T-cell (primary cell): ENCODE data around the gene PDE8B. TPM values are rescaled to one million over a fixed set of nuclear protein-coding genes. Genes with fewer than 3 reads are reported as not detected.

Experiments
- ATAC-seq, 4 experiments: fragments of 200-7000 bp in 3 of 4; fragments of 150-1000 bp in 1 of 4; cut with Tn5 transposase; replicated peaks in 1 of 4; 1 replicate in 3 of 4; 2 replicates in 1 of 4; pipeline ENCODE4 v1.10.0; 2021; ENCODE audit warnings: moderate library complexity in 3 of 4, mild to moderate bottlenecking in 2 of 4, moderate number of reproducible peaks in 1 of 4
- CTCF ChIA-PET, 2 donors: fragments of 300-600 bp; sonication (Branson Sonifier 250); formaldehyde crosslinking; loops; one replicate each; lab custom pipeline; 2022; ENCODE audit warnings: antibody characterized with exemption in 2 of 2; lab: Charles Lee
- POLR2A ChIA-PET, 2 donors: fragments of 300-600 bp; sonication (Branson Sonifier 250); formaldehyde crosslinking; loops; one replicate each; lab custom pipeline; 2022; ENCODE audit warnings: antibody characterized with exemption in 2 of 2; lab: Charles Lee
- DNase-seq, 35 experiments: peaks; one replicate each; pipeline versions ENCODE4 v3.0.0 to v3.0.0-alpha.2; 2013 to 2023
- H3K27ac ChIP-seq: one replicate; pipeline ENCODE4 v1.5.1; 2013; ENCODE audit warnings: low read length
- H3K27me3 ChIP-seq, 2 experiments: replicated peaks in 1 of 2; 1 replicate in 1 of 2; 2 replicates in 1 of 2; pipeline versions ENCODE4 v1.6.1 to v1.7.0; 2013; ENCODE audit warnings: low read length in 1 of 2, mixed read lengths in 1 of 2; ENCODE audit not compliant: control insufficient read depth in 2 of 2, insufficient read depth in 2 of 2; ENCODE audit errors: extremely low read depth in 1 of 2
- H3K36me3 ChIP-seq, 2 donors: 1 replicate in 1 of 2; 2 replicates in 1 of 2; pipeline versions ENCODE4 v1.6.1 to v1.7.0; 2013; ENCODE audit warnings: low read length in 1 of 2; ENCODE audit not compliant: control insufficient read depth in 2 of 2, insufficient read depth in 1 of 2; ENCODE audit errors: extremely low read depth in 1 of 2
- H3K4me1 ChIP-seq, 2 experiments: 1 replicate in 1 of 2; 2 replicates in 1 of 2; pipeline versions ENCODE4 v1.6.1 to v1.7.0; 2013; ENCODE audit warnings: low read length in 2 of 2, mixed read lengths in 1 of 2; ENCODE audit not compliant: insufficient read depth in 2 of 2, control insufficient read depth in 1 of 2; ENCODE audit errors: extremely low read depth in 1 of 2
- H3K4me3 ChIP-seq, 2 donors: 1 replicate in 1 of 2; 2 replicates in 1 of 2; pipeline versions ENCODE4 v1.5.1 to v1.7.0; 2013; ENCODE audit warnings: mild to moderate bottlenecking in 2 of 2, low read length in 1 of 2, moderate library complexity in 1 of 2; ENCODE audit not compliant: control insufficient read depth in 1 of 2; ENCODE audit errors: extremely low read depth in 1 of 2
- H3K9me3 ChIP-seq: 2 replicates; pipeline ENCODE4 v1.7.0; 2013
- H3K27ac Mint-ChIP-seq, 2 donors: one replicate each; pipeline ENCODE4 v1.8.0; 2020 to 2021; ENCODE audit warnings: mild to moderate bottlenecking in 2 of 2, mixed read lengths in 2 of 2
- H3K27me3 Mint-ChIP-seq, 2 donors: one replicate each; pipeline ENCODE4 v1.8.0; 2021 to 2022; ENCODE audit warnings: mixed read lengths in 2 of 2
- H3K36me3 Mint-ChIP-seq: one replicate; pipeline ENCODE4 v1.8.0; 2021; ENCODE audit warnings: mixed read lengths
- H3K4me1 Mint-ChIP-seq, 3 donors: one replicate each; pipeline ENCODE4 v1.8.0; 2020 to 2022; ENCODE audit warnings: mixed read lengths in 3 of 3, mild to moderate bottlenecking in 1 of 3
- H3K4me3 Mint-ChIP-seq, 3 donors: one replicate each; pipeline ENCODE4 v1.8.0; 2020 to 2022; ENCODE audit warnings: mild to moderate bottlenecking in 3 of 3, mixed read lengths in 3 of 3, moderate library complexity in 3 of 3
- H3K9me3 Mint-ChIP-seq, 3 donors: one replicate each; pipeline ENCODE4 v1.8.0; 2020 to 2022; ENCODE audit warnings: mixed read lengths in 3 of 3
- WGBS: methylation state at CpG from one replicate; pipeline ENCODE4 v1.1.5; 2013; ENCODE audit warnings: missing lambda C conversion rate; ENCODE audit not compliant: insufficient coverage; 5-methylcytosine and 5-hydroxymethylcytosine counted together
- total RNA-seq, 35 experiments: library from RNA in 6 of 35; stranded (reverse) in 6 of 35; fragments of 120-200 nt in 1 of 35; gene quantifications; one replicate each; pipeline versions ENCODE4 v1.2.1 to v1.2.4 and lab custom pipeline; 2013 to 2026

The PDE8B gene
- total RNA-seq, 5 donors from 2014 or later (not counting 1 experiment from before 2014, with no cell fraction given), result 0.15 to 0.66 (median 0.23) TPM; not detected in 2

DNA sequence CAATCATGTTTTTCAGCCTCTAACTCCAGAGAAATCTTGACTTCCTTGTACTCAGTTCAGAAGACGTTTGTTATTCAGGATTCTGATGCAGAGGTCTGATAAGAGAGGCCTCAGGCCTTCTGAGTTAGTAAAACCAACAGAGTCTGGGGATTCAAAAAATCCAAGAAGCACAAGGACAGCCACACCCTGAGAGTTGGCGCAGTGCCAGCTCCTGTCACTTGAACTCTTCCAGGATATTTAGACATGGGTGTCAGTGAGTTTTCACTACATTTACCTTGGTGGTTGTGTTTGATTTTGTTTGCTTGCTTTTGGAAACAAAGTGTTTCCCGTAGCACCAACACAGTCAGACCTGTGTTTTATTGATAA is 41.6 kb upstream of the PDE8B start:
- H3K27me3 Mint-ChIP-seq, result peaks cover 11 to 13% of the 10 kb centered on the region in 2 donors

DNA sequence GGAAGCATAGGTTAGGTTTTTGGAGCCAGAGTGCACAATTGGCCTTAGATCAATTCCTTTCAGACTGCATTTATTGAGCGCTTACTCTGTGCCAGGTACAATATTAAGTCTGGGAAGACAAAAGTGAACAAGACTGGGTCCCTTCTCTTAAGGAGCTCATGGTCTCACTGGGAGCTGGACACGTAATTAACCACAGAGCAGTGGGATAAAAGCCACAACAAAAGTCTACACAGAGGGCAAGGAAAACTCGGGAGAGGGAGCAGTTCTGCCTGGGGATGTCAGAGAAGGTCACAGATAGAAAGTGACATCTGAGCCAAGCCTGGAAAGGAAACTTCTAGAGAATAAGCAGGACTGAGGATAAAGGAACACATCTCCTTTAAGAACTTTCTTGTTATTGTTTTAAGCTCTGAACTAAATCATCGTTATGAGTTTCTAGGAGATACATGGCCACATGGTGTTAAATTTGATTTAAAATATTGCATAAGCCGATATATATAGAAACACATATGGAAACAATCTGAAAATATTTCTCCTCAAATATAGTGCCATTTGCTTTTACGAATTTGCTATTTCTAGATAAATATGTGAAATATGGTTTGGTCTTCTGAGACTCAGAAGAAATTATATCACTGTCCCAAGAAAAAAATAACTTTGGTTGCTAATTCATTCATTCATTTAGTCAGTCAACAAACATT is 40.1 kb upstream of the PDE8B start:
- POLR2A ChIA-PET, result interaction anchor here in 1 of 2 donors (0.7 kb wide), 1 partner anchor 1201 kb away, joined by 3 read pairs; no protein-coding TSS in a partner anchor
- no peak overlapping the region for H3K4me3 Mint-ChIP-seq
- H3K36me3 Mint-ChIP-seq, result no peaks in the 10 kb centered on the region
- H3K27me3 ChIP-seq, result peaks cover 3 to 5% of the 10 kb centered on the region in 2 experiments
- H3K27ac Mint-ChIP-seq, result no peak overlapping the region
- CTCF ChIA-PET, result no interaction called here
- 93% methylated on average over 2 of the region's 6 CpGs for WGBS
- H3K27ac ChIP-seq, result no peak overlapping the region
- DNase-seq (no peak), ATAC-seq (no peak)
- H3K9me3 ChIP-seq, result no peaks in the 10 kb centered on the region
- no peak overlapping the region for H3K4me3 ChIP-seq
- H3K27me3 Mint-ChIP-seq, result peaks cover 11 to 13% of the 10 kb centered on the region in 2 donors
- no peaks in the 10 kb centered on the region for H3K4me1 Mint-ChIP-seq
- H3K9me3 Mint-ChIP-seq, result no peaks in the 10 kb centered on the region
- H3K36me3 ChIP-seq, result no peaks in the 10 kb centered on the region
- no peaks in the 10 kb centered on the region for H3K4me1 ChIP-seq

More for the DNA sequence above, 41.6 kb upstream of the PDE8B start:
- Histone ChIP-seq H3K9me3 (no peaks in the 10 kb centered on the region), H3K27me3 (peaks cover 0 to 5% of the 10 kb centered on the region in 2 experiments), H3K4me3 (no peak overlapping the region), H3K36me3 (no peaks in the 10 kb centered on the region), H3K27ac (no peak overlapping the region), H3K4me1 (no peaks in the 10 kb centered on the region)
- Mint-ChIP-seq H3K4me1 (no peaks in the 10 kb centered on the region), H3K27ac (no peak overlapping the region), H3K9me3 (no peaks in the 10 kb centered on the region), H3K36me3 (no peaks in the 10 kb centered on the region), H3K4me3 (no peak overlapping the region)
- DNase-seq (no peak), ATAC-seq (no peak)
- CTCF ChIA-PET, result no interaction called here
- POLR2A ChIA-PET, result interaction anchor here in 1 of 2 donors (0.7 kb wide), 1 partner anchor 224 kb away, joined by 3 read pairs; no protein-coding TSS in a partner anchor
- WGBS, result 100% methylated on average over 1 of the region's 3 CpGs

GRCh38 chr5:77171141-77171910 is 39.2 kb upstream of the PDE8B start:
- Mint-ChIP-seq H3K27me3 (peaks cover 11 to 13% of the 10 kb centered on the region in 2 donors), H3K36me3 (no peaks in the 10 kb centered on the region), H3K27ac (no peak overlapping the region), H3K9me3 (no peaks in the 10 kb centered on the region), H3K4me3 (no peak overlapping the region), H3K4me1 (no peaks in the 10 kb centered on the region)
- ChIA-PET CTCF (no interaction called here), POLR2A (interaction anchor here in 1 of 2 donors (0.7 kb wide), 1 partner anchor 1200 kb away, joined by 3 read pairs; no protein-coding TSS in a partner anchor)
- no peak for ATAC-seq
- no peaks in the 10 kb centered on the region for H3K36me3 ChIP-seq
- no peaks in the 10 kb centered on the region for H3K4me1 ChIP-seq
- no peak overlapping the region for H3K27ac ChIP-seq
- DNase-seq, result no peak
- no peaks in the 10 kb centered on the region for H3K9me3 ChIP-seq
- no peak overlapping the region for H3K4me3 ChIP-seq
- WGBS, result 89% methylated on average over 4 of the region's 7 CpGs
- H3K27me3 ChIP-seq, result peaks cover 3 to 5% of the 10 kb centered on the region in 2 experiments

- Histone ChIP-seq H3K4me3 (no peak overlapping the region), H3K27me3 (peaks cover 3 to 5% of the 10 kb centered on the region in 2 experiments), H3K36me3 (no peaks in the 10 kb centered on the region), H3K9me3 (no peaks in the 10 kb centered on the region), H3K27ac (no peak overlapping the region), H3K4me1 (no peaks in the 10 kb centered on the region)
- no peak overlapping the region for H3K4me3 Mint-ChIP-seq
- no peaks in the 10 kb centered on the region for H3K9me3 Mint-ChIP-seq
- ChIA-PET CTCF (no interaction called here), POLR2A (no interaction called here)
- peaks cover 6 to 16% of the 10 kb centered on the region in 2 donors for H3K27me3 Mint-ChIP-seq
- H3K4me1 Mint-ChIP-seq, result no peaks in the 10 kb centered on the region
- no peaks in the 10 kb centered on the region for H3K36me3 Mint-ChIP-seq
- ATAC-seq (no peak), DNase-seq (no peak)
- H3K27ac Mint-ChIP-seq, result no peak overlapping the region
- no CpG with 5 or more reads among the region's 1 CpG for WGBS
These were observed 37.7 kb upstream of the PDE8B start for GRCh38 chr5:77172713-77173328.

DNA sequence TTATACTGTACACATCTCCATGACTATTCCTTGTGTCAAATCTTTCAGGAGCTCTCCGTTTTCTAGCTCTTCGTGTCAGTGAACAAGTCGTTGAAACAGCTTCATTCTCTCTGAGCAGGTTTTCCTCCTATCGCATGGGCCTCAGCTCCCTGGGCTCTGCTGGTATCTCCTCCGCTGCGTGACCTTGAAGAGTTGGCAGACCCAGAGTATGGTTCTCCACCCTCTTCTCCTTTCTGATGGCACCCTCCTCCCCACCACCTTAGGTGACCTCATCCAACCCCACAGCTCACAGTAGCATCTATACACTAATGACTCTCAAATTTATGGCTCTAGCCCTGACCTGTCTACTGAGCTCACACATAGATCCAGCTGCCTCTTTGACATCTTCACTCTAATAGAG is 36.0 kb upstream of the PDE8B start:
- ChIA-PET POLR2A (no interaction called here), CTCF (interaction anchor here in 1 of 2 donors (0.6 kb wide), 1 partner anchor 31 kb away, joined by 3 read pairs; no protein-coding TSS in a partner anchor)
- Histone ChIP-seq H3K4me1 (no peaks in the 10 kb centered on the region), H3K9me3 (no peaks in the 10 kb centered on the region), H3K27ac (no peak overlapping the region), H3K4me3 (no peak overlapping the region), H3K36me3 (no peaks in the 10 kb centered on the region), H3K27me3 (peaks cover under 1 to 7% of the 10 kb centered on the region in 2 experiments)
- Mint-ChIP-seq H3K27me3 (peaks cover 6 to 16% of the 10 kb centered on the region in 2 donors), H3K36me3 (no peaks in the 10 kb centered on the region), H3K4me1 (no peaks in the 10 kb centered on the region), H3K27ac (no peak overlapping the region), H3K9me3 (no peaks in the 10 kb centered on the region), H3K4me3 (no peak overlapping the region)
- no peak for ATAC-seq
- DNase-seq, result no peak
- 88% methylated on average over 6 of the region's 6 CpGs for WGBS

DNA sequence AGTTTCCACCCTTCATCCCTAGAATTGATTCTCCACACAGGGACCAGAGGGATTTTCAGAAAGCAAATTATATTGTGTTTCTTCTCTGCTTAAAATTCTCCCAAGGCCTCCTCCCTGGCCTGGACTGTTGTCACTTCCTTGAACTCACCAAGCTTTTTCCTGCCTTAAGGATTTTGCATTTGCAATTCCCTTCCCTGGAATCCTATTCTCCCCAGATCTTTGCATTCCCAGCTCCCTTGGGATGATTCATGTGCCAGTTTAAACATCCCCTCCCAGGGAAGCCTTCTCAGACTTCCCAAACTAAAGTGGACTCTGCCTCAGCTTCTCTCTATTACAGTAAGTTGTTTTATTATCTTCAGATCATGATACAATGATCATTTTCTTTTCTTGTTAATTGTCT is 35.2 kb upstream of the PDE8B start:
- no peak for DNase-seq
- no peak for ATAC-seq
- Histone ChIP-seq H3K27me3 (peaks cover 7% of the 10 kb centered on the region in 2 experiments), H3K27ac (no peak overlapping the region), H3K36me3 (no peaks in the 10 kb centered on the region), H3K4me3 (no peak overlapping the region), H3K4me1 (peaks cover 0 to 3% of the 10 kb centered on the region in 2 experiments), H3K9me3 (no peaks in the 10 kb centered on the region)
- Mint-ChIP-seq H3K27ac (no peak overlapping the region), H3K4me1 (no peaks in the 10 kb centered on the region), H3K36me3 (no peaks in the 10 kb centered on the region), H3K4me3 (no peak overlapping the region), H3K27me3 (peaks cover 6 to 21% of the 10 kb centered on the region in 2 donors), H3K9me3 (no peaks in the 10 kb centered on the region)
- POLR2A ChIA-PET, result no interaction called here
- CTCF ChIA-PET, result no interaction called here
